Measurements from ENCODE around the gene SYTL3.
A peak's percentile ranks its signal among the peaks of the same experiment; 100 is the strongest.

The SYTL3 gene

GRCh38 chr6:158625881-158626305, 24.0 kb upstream of the SYTL3 start:
- H3K4me3 ChIP-seq (ENCODE audit: control insufficient read depth, low read depth, low read length): no peak overlapping the region
- DNase-seq (ENCODE audit: low read depth): no peak
- TF ChIP-seq CTCF (conservative IDR thresholded peaks at IDR 0.05; ENCODE audit: control insufficient read depth, insufficient read depth, low read depth, low read length): no peak

GRCh38 chr6:158626360-158627167, 23.3 kb upstream of the SYTL3 start:
- no peak for TF ChIP-seq CTCF (conservative IDR thresholded peaks at IDR 0.05; ENCODE audit: control insufficient read depth, insufficient read depth, low read depth, low read length)
- H3K4me3 ChIP-seq (ENCODE audit: control insufficient read depth, low read depth, low read length): no peak overlapping the region
- DNase-seq (ENCODE audit: low read depth): no peak

- no peak for DNase-seq (ENCODE audit: low read depth)
- H3K4me3 ChIP-seq (ENCODE audit: control insufficient read depth, low read depth, low read length): no peak overlapping the region
- TF ChIP-seq CTCF (conservative IDR thresholded peaks at IDR 0.05; ENCODE audit: control insufficient read depth, insufficient read depth, low read depth, low read length): no peak
These were observed 22.5 kb upstream of the SYTL3 start for GRCh38 chr6:158627168-158627939.

- TF ChIP-seq CTCF (conservative IDR thresholded peaks at IDR 0.05; ENCODE audit: control insufficient read depth, insufficient read depth, low read depth, low read length): no peak
- no peak overlapping the region for H3K4me3 ChIP-seq (ENCODE audit: control insufficient read depth, low read depth, low read length)
- no peak for DNase-seq (ENCODE audit: low read depth)
These were observed 22.0 kb upstream of the SYTL3 start for GRCh38 chr6:158627940-158628211.

DNA sequence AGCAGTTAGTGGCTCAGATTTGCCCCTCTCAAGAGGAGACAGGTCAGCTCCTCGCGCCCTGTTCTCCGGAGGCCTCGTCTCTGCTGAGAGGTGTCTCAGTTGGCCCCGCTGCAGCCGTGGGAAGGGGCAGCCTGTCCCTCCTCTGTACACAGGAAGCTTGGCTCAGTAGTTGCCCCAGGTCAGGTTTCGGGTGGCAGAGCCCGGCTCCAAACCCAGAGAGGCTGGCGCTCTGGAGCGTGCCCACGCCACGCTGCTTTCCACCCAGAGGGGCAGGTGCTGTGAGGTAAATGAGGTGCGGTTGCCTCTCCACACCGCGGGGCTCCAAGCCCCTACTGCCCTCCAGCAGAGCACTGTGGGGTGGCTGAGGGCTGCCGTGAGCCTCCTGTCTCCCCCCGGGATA, 21.3 kb upstream of the SYTL3 start:
- DNase-seq (ENCODE audit: low read depth): no peak
- no peak overlapping the region for H3K4me3 ChIP-seq (ENCODE audit: control insufficient read depth, low read depth, low read length)
- no peak for TF ChIP-seq CTCF (conservative IDR thresholded peaks at IDR 0.05; ENCODE audit: control insufficient read depth, insufficient read depth, low read depth, low read length)

DNA sequence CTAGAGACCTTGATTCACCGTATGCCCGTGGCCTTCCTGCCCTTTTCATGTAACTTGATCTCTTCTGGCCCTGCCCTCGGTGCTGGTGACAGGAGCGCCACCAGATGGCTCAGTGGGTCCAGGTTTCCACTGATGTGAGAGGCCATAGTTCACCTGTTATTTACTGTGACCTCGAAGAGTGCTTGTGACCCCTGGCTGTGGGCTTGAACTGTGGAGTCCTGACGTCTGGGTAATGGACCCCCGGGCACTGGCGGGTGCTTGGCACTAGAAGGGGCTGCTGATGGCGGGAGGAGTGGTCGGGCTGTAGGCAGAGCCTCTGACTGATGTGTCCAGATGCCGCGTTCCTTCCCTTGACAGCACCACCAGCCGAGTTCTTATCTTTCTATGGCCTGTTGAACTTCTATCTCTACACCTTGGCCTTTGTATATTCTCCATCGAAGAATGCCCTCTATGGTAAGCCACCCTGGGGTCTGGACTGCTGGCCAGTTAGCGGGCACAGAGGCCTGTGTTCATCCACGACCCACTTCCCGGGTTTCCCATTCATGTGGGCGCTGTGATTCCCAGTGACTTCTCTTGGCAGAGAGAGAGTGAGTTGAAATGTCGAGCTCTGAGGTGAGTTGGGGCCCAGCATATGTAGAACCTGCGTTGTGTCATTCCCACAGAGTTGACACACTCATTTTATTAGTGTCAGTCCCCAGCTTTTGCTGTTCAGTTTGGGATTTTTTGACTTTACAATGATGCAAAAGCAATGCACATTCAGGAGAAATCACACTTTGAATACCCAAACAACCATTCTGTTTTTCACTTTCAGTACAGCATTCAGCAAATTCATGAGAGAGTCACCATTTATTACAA, 20.3 kb upstream of the SYTL3 start:
- no peak overlapping the region for H3K4me3 ChIP-seq (ENCODE audit: control insufficient read depth, low read depth, low read length)
- TF ChIP-seq CTCF (conservative IDR thresholded peaks at IDR 0.05; ENCODE audit: control insufficient read depth, insufficient read depth, low read depth, low read length): peak; percentile 4
- no peak for DNase-seq (ENCODE audit: low read depth)

Measured in fibroblast of mammary gland (primary cell).